ENCODE measurements around the gene HLCS. TPM values are rescaled to one million over a fixed set of nuclear protein-coding genes. Genes with fewer than 3 reads are reported as not detected.

HLCS gene
- total and polyA plus RNA-seq, 2 of the 8 experiments (the other 6 are each of a cell fraction or from before 2014, with no cell fraction given): 4.7 to 12.2 TPM

DNA sequence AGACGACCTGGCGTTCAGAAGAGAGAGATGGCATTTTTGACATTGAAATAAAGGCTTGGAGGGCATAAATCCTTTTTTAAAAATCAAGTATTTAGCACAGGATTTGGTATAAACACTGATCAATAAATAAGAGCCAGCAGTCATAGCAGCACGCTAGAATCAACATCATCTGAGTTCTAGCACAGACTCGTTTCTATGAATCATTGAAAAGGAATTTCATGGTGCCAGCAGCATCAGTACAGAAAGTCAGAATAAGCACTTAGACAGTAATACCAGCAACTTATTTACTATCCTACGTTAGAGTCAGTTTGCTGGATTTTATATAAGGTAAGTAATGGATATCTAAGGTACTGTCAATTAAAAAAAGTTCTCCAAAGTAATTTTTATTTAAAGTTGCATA, 119.3 kb downstream of the HLCS start:
- Histone ChIP-seq H4K20me1 (replicated peaks in 1 of 2; ENCODE audit: control insufficient read depth in 1 of 2, insufficient read depth in 2 of 2, low read length in 2 of 2) (no peaks in the 10 kb centered on the region), H3K27ac (ENCODE audit: low read depth, low read length) (no peak overlapping the region), H3K27me3 (replicated peaks in 1 of 4; ENCODE audit: control insufficient read depth in 3 of 4, extremely low read depth in 1 of 4, insufficient read depth in 3 of 4, low read length in 3 of 4) (no peaks in the 10 kb centered on the region), H2AK5ac (ENCODE audit: low read depth, low read length) (no peak overlapping the region), H3K4ac (replicated peaks; ENCODE audit: insufficient read length, low read depth, low read length) (no peak overlapping the region), H3K79me1 (ENCODE audit: low read depth, low read length) (no peaks in the 10 kb centered on the region), H3K36me3 (ENCODE audit: control insufficient read depth in 2 of 4, insufficient read depth in 4 of 4, low read length in 3 of 4) (no peaks in the 10 kb centered on the region), H3K23ac (ENCODE audit: insufficient read length) (no peak overlapping the region), H3K9me3 (ENCODE audit: insufficient read depth in 2 of 2, low read depth in 1 of 2, low read length in 1 of 2) (no peaks in the 10 kb centered on the region), H3K4me3 (ENCODE audit: extremely low read depth in 1 of 4, insufficient read depth in 2 of 4, low read depth in 3 of 4, low read length in 4 of 4) (no peak overlapping the region), H3K4me2 (ENCODE audit: insufficient read depth in 1 of 2, low read depth in 2 of 2, low read length in 2 of 2) (no peak overlapping the region), H2BK20ac (ENCODE audit: low read length) (no peak overlapping the region), H3K23me2 (ENCODE audit: low read depth, low read length) (no peaks in the 10 kb centered on the region), H3K56ac (replicated peaks; ENCODE audit: insufficient read length, low read depth, low read length) (no peak overlapping the region), H3K18ac (ENCODE audit: extremely low read depth, low read length) (no peak overlapping the region), H3K9ac (replicated peaks in 1 of 4; ENCODE audit: extremely low read depth in 1 of 4, low read depth in 3 of 4, low read length in 3 of 4) (no peak overlapping the region), H2BK12ac (ENCODE audit: low read depth, low read length) (no peak overlapping the region), H3K4me1 (replicated peaks in 1 of 4; ENCODE audit: control insufficient read depth in 3 of 4, insufficient read depth in 4 of 4, low read length in 3 of 4) (no peaks in the 10 kb centered on the region; a peak in 1 of 7 replicates), H2BK15ac (ENCODE audit: low read length) (no peak overlapping the region), H2AFZ (ENCODE audit: low read length) (no peak overlapping the region), H3K14ac (ENCODE audit: insufficient read length) (no peak overlapping the region), H4K5ac (ENCODE audit: insufficient read length, low read depth, low read length) (no peak overlapping the region), H4K91ac (replicated peaks; ENCODE audit: insufficient read length, low read length) (no peak overlapping the region), H2BK5ac (ENCODE audit: low read depth, low read length) (no peak overlapping the region), H3K79me2 (ENCODE audit: control insufficient read depth in 1 of 2, insufficient read depth in 2 of 2, low read length in 2 of 2) (no peaks in the 10 kb centered on the region), H2BK120ac (replicated peaks; ENCODE audit: low read depth, low read length) (no peak overlapping the region), H4K8ac (ENCODE audit: extremely low read depth, insufficient read depth, low read length) (no peak overlapping the region)
- TF ChIP-seq, protein P1, sequence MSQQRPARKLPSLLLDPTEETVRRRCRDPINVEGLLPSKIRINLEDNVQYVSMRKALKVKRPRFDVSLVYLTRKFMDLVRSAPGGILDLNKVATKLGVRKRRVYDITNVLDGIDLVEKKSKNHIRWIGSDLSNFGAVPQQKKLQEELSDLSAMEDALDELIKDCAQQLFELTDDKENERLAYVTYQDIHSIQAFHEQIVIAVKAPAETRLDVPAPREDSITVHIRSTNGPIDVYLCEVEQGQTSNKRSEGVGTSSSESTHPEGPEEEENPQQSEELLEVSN (IDR thresholded peaks at IDR 0.05): no peak
- TF ChIP-seq USF2 (IDR thresholded peaks at IDR 0.05; ENCODE audit: low read length) (no peak), POU5F1 (IDR thresholded peaks at IDR 0.05; ENCODE audit: low read depth, low read length) (no peak)
- 83% methylated on average over 5 of the region's 5 CpGs; no CpG with 5 or more reads in 1 of the 2 experiments for WGBS, 2 experiments (ENCODE audit: extremely low coverage in 1 of 2, insufficient coverage in 1 of 2, insufficient read length in 1 of 2, insufficient replicate concordance in 2 of 2, low coverage in 1 of 2, low lambda C conversion rate in 2 of 2, missing lambda C conversion rate in 1 of 2)
- CTCF ChIA-PET (ENCODE audit: partially characterized antibody): interaction anchor here (1.1 to 2.3 kb wide), 3 partner anchors 8 to 70 kb away, joined by 4 to 16 read pairs (median 6); no protein-coding TSS in a partner anchor
- POLR2A ChIA-PET (ENCODE audit: partially characterized antibody): interaction anchor here (0.6 kb wide), 1 partner anchor 19 kb away, joined by 3 read pairs; no protein-coding TSS in a partner anchor
- no peak for DNase-seq (ENCODE audit: low read depth in 1 of 2, low spot score in 2 of 2)
- no peak for FAIRE-seq

All from H1 (cell line).